H1 (cell line): Measurements from ENCODE around the gene HADHA.

Experiments used
- CBX8 ChIP-seq: fragments of 300-800, 300-1000 bp; sonication (generic); IDR thresholded peaks from 2 replicates; pipeline ENCODE4 v1.7.1; 2016; ENCODE audit warnings: low read depth, low read length, borderline replicate concordance
- CHD2 ChIP-seq: IDR thresholded peaks from 2 replicates; pipeline ENCODE4 v1.6.1; 2012; ENCODE audit warnings: low read length, improper control_type of control experiment
- EZH2 ChIP-seq: fragments of 200-600 bp; sonication (generic); IDR thresholded peaks from 2 replicates; pipeline ENCODE4 v1.7.1; 2012; ENCODE audit warnings: low read depth, mild to moderate bottlenecking, moderate library complexity, low read length, inconsistent platforms; ENCODE audit not compliant: severe bottlenecking
- JUND ChIP-seq: IDR thresholded peaks from 2 replicates; pipeline ENCODE4 v1.6.1; 2011; ENCODE audit warnings: mild to moderate bottlenecking, improper control_type of control experiment, low read length
- PHF8 ChIP-seq: fragments of 200-600 bp; sonication (generic); conservative IDR thresholded peaks from 2 replicates; pipeline ENCODE4 v1.7.1; 2012; ENCODE audit warnings: low read depth, mild to moderate bottlenecking, inconsistent platforms, low read length, moderate library complexity
- POLR2A ChIP-seq, 2 experiments: IDR thresholded peaks; 1 replicate in 1 of 2; 2 replicates in 1 of 2; pipeline ENCODE4 v1.6.1; 2011; ENCODE audit warnings: low read depth in 2 of 2, low read length in 2 of 2, mild to moderate bottlenecking in 2 of 2; ENCODE audit errors: control extremely low read depth in 1 of 2
- RAD21 ChIP-seq, 2 experiments: IDR thresholded peaks in 1 of 2; conservative IDR thresholded peaks in 1 of 2; 2 replicates each; pipeline ENCODE4 v1.6.1; 2011; ENCODE audit warnings: low read depth in 2 of 2, low read length in 2 of 2, improper control_type of control experiment in 1 of 2, inconsistent platforms in 1 of 2, mild to moderate bottlenecking in 1 of 2, moderate library complexity in 1 of 2
- ZNF274 ChIP-seq: IDR thresholded peaks from 2 replicates; pipeline ENCODE4 v1.7.0; 2012; ENCODE audit warnings: low read length, borderline replicate concordance; ENCODE audit errors: extremely low read depth
- TF ChIP-seq, protein P1 (sequence below), 3 experiments: IDR thresholded peaks; 1 replicate in 2 of 3; 2 replicates in 1 of 3; pipeline versions ENCODE4 v1.5.1 to v1.6.1; 2011; ENCODE audit warnings: low read length in 3 of 3, mild to moderate bottlenecking in 3 of 3, inconsistent platforms in 2 of 3, low read depth in 1 of 3, moderate library complexity in 1 of 3; ENCODE audit not compliant: insufficient read depth in 1 of 3; ENCODE audit errors: control extremely low read depth in 1 of 3

DNA sequence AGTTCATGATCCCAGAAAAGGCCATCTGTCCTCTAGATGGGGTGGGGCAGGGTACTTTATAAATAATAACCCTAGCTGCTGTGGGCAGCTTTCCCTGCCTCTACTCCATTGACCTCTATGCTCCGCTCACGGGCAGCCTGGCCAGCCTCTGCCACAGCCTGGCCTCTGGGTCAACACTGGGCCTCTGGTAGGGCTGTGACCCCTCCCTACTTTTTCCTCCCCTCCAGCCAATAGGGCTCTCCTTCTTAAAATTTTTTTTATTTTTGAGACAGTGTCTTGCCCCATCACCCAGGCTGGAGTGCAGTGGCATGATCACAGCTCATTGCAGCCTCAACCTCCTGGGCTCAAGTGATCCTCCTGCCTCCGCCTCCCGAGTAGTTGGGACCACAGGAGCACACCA is 75.6 kb downstream of the HADHA start:
- TF ChIP-seq CHD2 (no peak), EZH2 (no peak), CBX8 (no peak), JUND (no peak), PHF8 (no peak), RAD21 (IDR thresholded peaks at IDR 0.05 in 1 of 2, conservative IDR thresholded peaks at IDR 0.05 in 1 of 2; ENCODE audit: low read depth in 2 of 2, low read length in 2 of 2) (no peak), POLR2A (IDR thresholded peaks at IDR 0.05; ENCODE audit: control extremely low read depth in 1 of 2, low read depth in 2 of 2, low read length in 2 of 2) (no peak), ZNF274 (no peak)
- TF ChIP-seq, protein P1, sequence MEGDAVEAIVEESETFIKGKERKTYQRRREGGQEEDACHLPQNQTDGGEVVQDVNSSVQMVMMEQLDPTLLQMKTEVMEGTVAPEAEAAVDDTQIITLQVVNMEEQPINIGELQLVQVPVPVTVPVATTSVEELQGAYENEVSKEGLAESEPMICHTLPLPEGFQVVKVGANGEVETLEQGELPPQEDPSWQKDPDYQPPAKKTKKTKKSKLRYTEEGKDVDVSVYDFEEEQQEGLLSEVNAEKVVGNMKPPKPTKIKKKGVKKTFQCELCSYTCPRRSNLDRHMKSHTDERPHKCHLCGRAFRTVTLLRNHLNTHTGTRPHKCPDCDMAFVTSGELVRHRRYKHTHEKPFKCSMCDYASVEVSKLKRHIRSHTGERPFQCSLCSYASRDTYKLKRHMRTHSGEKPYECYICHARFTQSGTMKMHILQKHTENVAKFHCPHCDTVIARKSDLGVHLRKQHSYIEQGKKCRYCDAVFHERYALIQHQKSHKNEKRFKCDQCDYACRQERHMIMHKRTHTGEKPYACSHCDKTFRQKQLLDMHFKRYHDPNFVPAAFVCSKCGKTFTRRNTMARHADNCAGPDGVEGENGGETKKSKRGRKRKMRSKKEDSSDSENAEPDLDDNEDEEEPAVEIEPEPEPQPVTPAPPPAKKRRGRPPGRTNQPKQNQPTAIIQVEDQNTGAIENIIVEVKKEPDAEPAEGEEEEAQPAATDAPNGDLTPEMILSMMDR (IDR thresholded peaks at IDR 0.05; ENCODE audit: control extremely low read depth in 1 of 3, insufficient read depth in 1 of 3, low read depth in 1 of 3, low read length in 3 of 3): no peak
